ENCODE data around the gene OSBPL5.

The OSBPL5 gene

DNA sequence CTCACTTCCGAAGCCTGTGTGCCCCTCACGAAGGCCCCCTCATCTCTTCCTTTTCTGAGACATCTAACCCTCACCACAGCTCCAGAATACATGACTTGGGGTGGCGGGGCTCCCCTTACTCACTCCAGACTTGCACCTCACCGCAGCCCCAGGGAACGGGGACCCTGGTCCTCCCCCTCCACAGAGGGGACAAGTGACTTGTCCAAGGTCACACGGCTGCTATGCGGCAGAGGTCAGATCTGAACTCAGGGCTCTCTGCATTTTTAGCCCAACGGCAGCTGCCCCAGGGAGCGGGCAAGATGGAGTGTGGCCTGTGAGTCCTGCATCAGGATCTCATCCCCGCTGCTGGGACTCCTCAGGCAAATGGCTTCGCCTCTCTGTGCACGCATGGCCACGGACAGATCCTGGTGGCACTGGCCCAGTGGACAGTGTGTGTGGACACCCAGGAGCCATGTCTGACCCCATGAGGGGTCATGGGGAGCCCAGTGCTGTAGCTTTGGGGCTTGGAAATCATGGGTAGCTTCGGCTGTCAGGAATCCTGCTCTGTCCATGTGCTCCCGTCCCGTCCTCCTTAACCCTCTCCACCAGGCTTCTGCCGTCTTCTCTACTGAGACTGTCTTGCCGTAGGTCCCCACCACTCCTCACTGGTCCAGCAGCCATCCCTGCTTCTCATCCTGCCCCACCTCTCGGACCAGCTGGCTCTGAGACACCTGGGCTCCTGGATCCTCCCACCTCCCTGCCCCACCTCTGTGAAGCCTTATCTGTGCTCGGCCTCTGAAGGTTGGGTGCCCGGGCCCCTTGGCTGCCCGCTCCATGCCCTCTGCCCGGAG is 59.9 kb downstream of the OSBPL5 start:
- TF ChIP-seq ZBTB7A (IDR thresholded peaks at IDR 0.05; ENCODE audit: low read depth) (no peak), EP300 (IDR thresholded peaks at IDR 0.05; ENCODE audit: borderline replicate concordance) (no peak), CREB1 (IDR thresholded peaks at IDR 0.05; ENCODE audit: low read depth) (no peak), TCF12 (IDR thresholded peaks at IDR 0.05; ENCODE audit: low read depth) (no peak), RAD21 (IDR thresholded peaks at IDR 0.05; ENCODE audit: low read depth) (no peak), TAF1 (IDR thresholded peaks at IDR 0.05; ENCODE audit: low read depth) (no peak), TEAD4 (IDR thresholded peaks at IDR 0.05) (no peak), FOXM1 (IDR thresholded peaks at IDR 0.05; ENCODE audit: borderline replicate concordance, low read depth) (no peak), EGR1 (IDR thresholded peaks at IDR 0.05) (no peak), REST (IDR thresholded peaks at IDR 0.05; ENCODE audit: low read depth) (no peak), NFIC (IDR thresholded peaks at IDR 0.05) (no peak), CEBPB (IDR thresholded peaks at IDR 0.05) (no peak)
- TF ChIP-seq, protein P1, sequence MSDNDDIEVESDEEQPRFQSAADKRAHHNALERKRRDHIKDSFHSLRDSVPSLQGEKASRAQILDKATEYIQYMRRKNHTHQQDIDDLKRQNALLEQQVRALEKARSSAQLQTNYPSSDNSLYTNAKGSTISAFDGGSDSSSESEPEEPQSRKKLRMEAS (IDR thresholded peaks at IDR 0.05): no peak
- TF ChIP-seq, protein P2, sequence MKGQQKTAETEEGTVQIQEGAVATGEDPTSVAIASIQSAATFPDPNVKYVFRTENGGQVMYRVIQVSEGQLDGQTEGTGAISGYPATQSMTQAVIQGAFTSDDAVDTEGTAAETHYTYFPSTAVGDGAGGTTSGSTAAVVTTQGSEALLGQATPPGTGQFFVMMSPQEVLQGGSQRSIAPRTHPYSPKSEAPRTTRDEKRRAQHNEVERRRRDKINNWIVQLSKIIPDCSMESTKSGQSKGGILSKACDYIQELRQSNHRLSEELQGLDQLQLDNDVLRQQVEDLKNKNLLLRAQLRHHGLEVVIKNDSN (IDR thresholded peaks at IDR 0.05): no peak

DNA sequence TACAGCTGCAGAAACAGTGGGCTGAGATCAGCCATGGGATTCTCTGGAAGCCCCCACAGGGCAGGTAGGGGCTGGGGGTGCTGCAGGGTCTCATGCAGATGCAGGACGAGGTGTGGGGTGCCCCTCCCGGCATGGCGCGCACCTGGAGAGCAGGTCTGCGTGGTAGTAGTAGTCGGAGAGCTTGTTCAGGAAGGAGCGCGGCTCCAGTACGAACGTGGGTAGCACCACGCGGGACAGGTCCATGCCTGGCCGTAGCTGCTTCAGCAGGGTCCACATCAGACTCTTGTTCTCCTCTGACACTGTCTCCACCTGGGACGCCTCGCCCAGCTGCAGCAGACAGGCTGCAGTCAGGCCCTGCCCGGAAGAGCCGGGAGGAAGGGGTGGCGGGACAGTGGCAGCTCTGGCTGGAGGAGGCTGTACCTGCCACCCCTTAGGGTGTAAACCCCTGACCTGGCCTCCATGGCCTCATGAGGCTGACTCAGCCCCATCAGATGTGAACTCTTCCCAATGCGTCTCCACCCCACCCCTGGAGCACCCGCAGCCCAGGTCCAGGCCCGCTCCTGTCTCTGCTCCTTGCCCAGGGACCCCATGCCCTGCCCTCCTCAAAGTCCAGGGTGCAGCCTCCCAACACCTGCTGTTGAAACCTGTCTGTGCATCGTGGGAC is 60.9 kb downstream of the OSBPL5 start:
- TF ChIP-seq TCF12 (IDR thresholded peaks at IDR 0.05; ENCODE audit: low read depth): no peak
- TF ChIP-seq NFIC (IDR thresholded peaks at IDR 0.05): no peak
- TF ChIP-seq RAD21 (IDR thresholded peaks at IDR 0.05; ENCODE audit: low read depth): no peak
- TF ChIP-seq FOXM1 (IDR thresholded peaks at IDR 0.05; ENCODE audit: borderline replicate concordance, low read depth): no peak
- TF ChIP-seq, protein P1 (IDR thresholded peaks at IDR 0.05): no peak
- no peak for TF ChIP-seq EGR1 (IDR thresholded peaks at IDR 0.05)
- TF ChIP-seq, protein P2 (IDR thresholded peaks at IDR 0.05): no peak

DNA sequence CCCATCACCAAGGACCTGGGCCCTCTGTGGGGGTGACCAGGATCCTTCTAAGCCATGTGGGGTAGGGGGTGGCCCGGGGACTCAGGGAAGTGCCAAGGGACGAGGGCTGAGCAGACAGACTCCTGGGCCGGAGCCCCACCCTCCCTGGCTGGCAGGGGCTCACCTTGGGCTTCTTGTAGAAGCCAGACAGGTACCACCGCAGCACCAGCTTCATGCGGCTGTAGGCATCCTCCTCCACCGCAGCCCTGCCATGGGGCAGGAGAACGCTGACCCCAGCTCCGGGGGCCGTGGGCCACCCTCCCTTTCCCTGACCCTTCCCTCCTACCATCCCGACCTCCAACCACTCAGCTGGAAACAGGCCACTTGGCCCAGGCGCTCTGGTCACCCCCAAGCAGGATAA is 62.0 kb downstream of the OSBPL5 start:
- no peak for TF ChIP-seq TEAD4 (IDR thresholded peaks at IDR 0.05)
- TF ChIP-seq NFIC (IDR thresholded peaks at IDR 0.05): no peak
- TF ChIP-seq YY1 (IDR thresholded peaks at IDR 0.05; ENCODE audit: low read depth): no peak
- TF ChIP-seq RAD21 (IDR thresholded peaks at IDR 0.05; ENCODE audit: low read depth): no peak
- no peak for TF ChIP-seq CREB1 (IDR thresholded peaks at IDR 0.05; ENCODE audit: low read depth)
- no peak for TF ChIP-seq FOXM1 (IDR thresholded peaks at IDR 0.05; ENCODE audit: borderline replicate concordance, low read depth)
- no peak for TF ChIP-seq REST (IDR thresholded peaks at IDR 0.05; ENCODE audit: low read depth)
- no peak for TF ChIP-seq EP300 (IDR thresholded peaks at IDR 0.05; ENCODE audit: borderline replicate concordance)
- TF ChIP-seq TCF12 (IDR thresholded peaks at IDR 0.05; ENCODE audit: low read depth): no peak
- TF ChIP-seq, protein P1 (IDR thresholded peaks at IDR 0.05): no peak
- TF ChIP-seq TAF1 (IDR thresholded peaks at IDR 0.05; ENCODE audit: low read depth): no peak
- TF ChIP-seq ZBTB7A (IDR thresholded peaks at IDR 0.05; ENCODE audit: low read depth): no peak
- no peak for TF ChIP-seq CEBPB (IDR thresholded peaks at IDR 0.05)
- no peak for TF ChIP-seq EGR1 (IDR thresholded peaks at IDR 0.05)
- TF ChIP-seq, protein P2 (IDR thresholded peaks at IDR 0.05): no peak

GRCh38 chr11:3102641-3102921 is 62.5 kb downstream of the OSBPL5 start:
- TF ChIP-seq EP300 (IDR thresholded peaks at IDR 0.05; ENCODE audit: borderline replicate concordance) (no peak), TAF1 (IDR thresholded peaks at IDR 0.05; ENCODE audit: low read depth) (no peak), REST (IDR thresholded peaks at IDR 0.05; ENCODE audit: low read depth) (no peak), ZBTB7A (IDR thresholded peaks at IDR 0.05; ENCODE audit: low read depth) (no peak), RAD21 (IDR thresholded peaks at IDR 0.05; ENCODE audit: low read depth) (no peak)
- TF ChIP-seq, protein P1 (IDR thresholded peaks at IDR 0.05): no peak

Data from Ishikawa (cell line).